Astrocyte (in vitro differentiated cells and primary cell): ENCODE measurements around the gene CD300E.

ENCODE experiments used
- EZH2 ChIP-seq: IDR thresholded peaks from 2 replicates; pipeline ENCODE4 v1.6.1; 2012; ENCODE audit warnings: mild to moderate bottlenecking, low read length, inconsistent platforms; ENCODE audit not compliant: insufficient read depth
- TF ChIP-seq, protein P1 (sequence below): IDR thresholded peaks from 2 replicates; pipeline ENCODE4 v1.5.1; 2011; ENCODE audit warnings: low read depth, mild to moderate bottlenecking, inconsistent platforms, low read length, moderate library complexity; ENCODE audit not compliant: insufficient read depth

DNA sequence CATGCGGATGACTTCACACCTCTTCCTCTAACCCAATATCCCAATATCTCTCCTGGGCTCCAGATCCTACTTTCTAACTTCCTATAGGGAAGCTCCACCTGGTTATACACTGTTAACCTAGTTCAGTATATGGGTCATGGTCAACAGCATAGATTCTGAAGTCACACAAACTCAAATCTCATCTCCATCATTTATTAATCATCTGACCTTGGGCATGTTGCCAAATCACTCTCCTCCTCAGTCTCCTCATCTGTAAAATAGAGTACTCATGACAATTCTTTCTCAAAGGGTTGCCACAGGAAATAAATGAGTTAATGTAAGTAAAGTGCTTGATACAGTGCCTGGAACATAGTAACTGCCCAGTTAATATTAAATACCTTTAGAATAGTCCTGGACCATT lies 593 bp upstream of the CD300E start:
- TF ChIP-seq, protein P1, sequence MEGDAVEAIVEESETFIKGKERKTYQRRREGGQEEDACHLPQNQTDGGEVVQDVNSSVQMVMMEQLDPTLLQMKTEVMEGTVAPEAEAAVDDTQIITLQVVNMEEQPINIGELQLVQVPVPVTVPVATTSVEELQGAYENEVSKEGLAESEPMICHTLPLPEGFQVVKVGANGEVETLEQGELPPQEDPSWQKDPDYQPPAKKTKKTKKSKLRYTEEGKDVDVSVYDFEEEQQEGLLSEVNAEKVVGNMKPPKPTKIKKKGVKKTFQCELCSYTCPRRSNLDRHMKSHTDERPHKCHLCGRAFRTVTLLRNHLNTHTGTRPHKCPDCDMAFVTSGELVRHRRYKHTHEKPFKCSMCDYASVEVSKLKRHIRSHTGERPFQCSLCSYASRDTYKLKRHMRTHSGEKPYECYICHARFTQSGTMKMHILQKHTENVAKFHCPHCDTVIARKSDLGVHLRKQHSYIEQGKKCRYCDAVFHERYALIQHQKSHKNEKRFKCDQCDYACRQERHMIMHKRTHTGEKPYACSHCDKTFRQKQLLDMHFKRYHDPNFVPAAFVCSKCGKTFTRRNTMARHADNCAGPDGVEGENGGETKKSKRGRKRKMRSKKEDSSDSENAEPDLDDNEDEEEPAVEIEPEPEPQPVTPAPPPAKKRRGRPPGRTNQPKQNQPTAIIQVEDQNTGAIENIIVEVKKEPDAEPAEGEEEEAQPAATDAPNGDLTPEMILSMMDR, result no peak
- TF ChIP-seq EZH2, result no peak
